Measurements from ENCODE around the gene TET1. TPM values are rescaled to one million over a fixed set of nuclear protein-coding genes. Genes with fewer than 3 reads are reported as not detected.
"Not testable (repeated sequence)": the region's sequence is repeated elsewhere in the genome, so short reads cannot be mapped to it uniquely, and the experiment has no call there.

Gene TET1
- total and polyA plus RNA-seq, 9 donors, result 5.2 to 20.6 (median 9.7) TPM

- DNase-seq; H3K4me3 ChIP-seq (ENCODE audit: low read length); H3K4me1 ChIP-seq (ENCODE audit: control insufficient read depth, insufficient read depth, low read length); H3K27me3 ChIP-seq (ENCODE audit: control insufficient read depth, insufficient read depth, low read length); H3K27ac ChIP-seq (ENCODE audit: low read length); H3K9me3 ChIP-seq (replicated peaks; ENCODE audit: control insufficient read depth, low read depth, low read length); H3K36me3 ChIP-seq (ENCODE audit: control insufficient read depth, insufficient read depth, low read length): not testable (repeated sequence)
- WGBS (ENCODE audit: insufficient coverage), result 100% methylated on average over 1 of the region's 10 CpGs
Observed at GRCh38 chr10:68632271-68632560, 72.1 kb downstream of the TET1 start.

DNA sequence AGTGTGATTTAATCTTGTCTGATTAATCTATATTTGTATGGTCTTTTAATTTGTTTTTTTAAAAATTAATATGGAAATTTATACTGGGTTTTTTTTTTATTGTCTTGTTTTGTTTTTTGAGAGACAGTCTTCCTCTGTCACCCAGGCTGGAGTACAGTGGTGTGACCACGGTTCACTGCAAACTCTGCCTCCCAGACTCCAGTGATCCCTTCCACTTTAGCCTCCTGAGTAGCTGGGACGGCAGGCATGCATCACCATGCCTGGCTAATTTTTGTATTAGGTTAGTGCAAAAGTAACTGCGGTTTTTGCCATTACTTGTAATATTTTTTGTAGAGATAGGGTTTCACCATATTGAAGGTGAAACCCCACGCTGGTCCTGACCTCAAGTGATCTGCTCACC lies 73.1 kb downstream of the TET1 start:
- DNase-seq, result no peak
- WGBS (ENCODE audit: insufficient coverage), result 100% methylated on average over 2 of the region's 4 CpGs
- H3K27me3 ChIP-seq (ENCODE audit: control insufficient read depth, insufficient read depth, low read length), result no peaks in the 10 kb centered on the region
- H3K36me3 ChIP-seq (ENCODE audit: control insufficient read depth, insufficient read depth, low read length), result peaks cover 6% of the 10 kb centered on the region
- peaks cover 4% of the 10 kb centered on the region for H3K4me1 ChIP-seq (ENCODE audit: control insufficient read depth, insufficient read depth, low read length)
- H3K27ac ChIP-seq (ENCODE audit: low read length), result no peak overlapping the region
- H3K4me3 ChIP-seq (ENCODE audit: low read length), result no peak overlapping the region
- no peaks in the 10 kb centered on the region for H3K9me3 ChIP-seq (replicated peaks; ENCODE audit: control insufficient read depth, low read depth, low read length)

GRCh38 chr10:68633816-68634466 lies 73.8 kb downstream of the TET1 start:
- H3K27me3 ChIP-seq (ENCODE audit: control insufficient read depth, insufficient read depth, low read length), result no peaks in the 10 kb centered on the region
- H3K27ac ChIP-seq (ENCODE audit: low read length), result no peak overlapping the region
- peaks cover 6% of the 10 kb centered on the region for H3K36me3 ChIP-seq (ENCODE audit: control insufficient read depth, insufficient read depth, low read length)
- no peak overlapping the region for H3K4me3 ChIP-seq (ENCODE audit: low read length)
- 84% methylated on average over 2 of the region's 4 CpGs for WGBS (ENCODE audit: insufficient coverage)
- no peaks in the 10 kb centered on the region for H3K9me3 ChIP-seq (replicated peaks; ENCODE audit: control insufficient read depth, low read depth, low read length)
- no peaks in the 10 kb centered on the region for H3K4me1 ChIP-seq (ENCODE audit: control insufficient read depth, insufficient read depth, low read length)
- DNase-seq, result no peak

DNA sequence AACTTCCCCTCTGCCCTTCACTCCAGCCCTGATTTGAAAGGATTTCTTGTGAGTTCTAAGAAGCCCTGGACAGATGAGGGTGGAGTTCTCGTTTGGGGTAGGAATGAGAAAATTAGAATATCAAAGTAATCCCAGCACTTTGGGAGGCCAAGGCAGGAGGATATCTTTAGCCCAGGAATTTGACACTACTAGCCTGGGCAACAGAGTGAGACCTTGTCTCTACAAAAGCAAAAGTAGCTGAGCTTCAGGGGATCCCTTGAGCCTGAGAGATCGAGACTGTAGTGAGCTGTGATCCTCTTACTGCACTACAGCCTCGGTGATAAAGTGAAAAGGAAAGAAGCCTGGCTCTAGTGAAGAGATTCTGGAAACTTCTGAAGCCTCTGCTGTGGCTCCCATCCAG lies 76.2 kb downstream of the TET1 start:
- H3K9me3 ChIP-seq (replicated peaks; ENCODE audit: control insufficient read depth, low read depth, low read length), result no peaks in the 10 kb centered on the region
- DNase-seq, result no peak
- H3K27ac ChIP-seq (ENCODE audit: low read length), result no peak overlapping the region
- H3K4me3 ChIP-seq (ENCODE audit: low read length), result no peak overlapping the region
- 59% methylated on average over 2 of the region's 3 CpGs for WGBS (ENCODE audit: insufficient coverage)
- no peaks in the 10 kb centered on the region for H3K27me3 ChIP-seq (ENCODE audit: control insufficient read depth, insufficient read depth, low read length)
- H3K4me1 ChIP-seq (ENCODE audit: control insufficient read depth, insufficient read depth, low read length), result no peaks in the 10 kb centered on the region
- peaks cover 11% of the 10 kb centered on the region for H3K36me3 ChIP-seq (ENCODE audit: control insufficient read depth, insufficient read depth, low read length)

- H3K4me3 ChIP-seq (ENCODE audit: low read length); H3K4me1 ChIP-seq (ENCODE audit: control insufficient read depth, insufficient read depth, low read length); DNase-seq; H3K27me3 ChIP-seq (ENCODE audit: control insufficient read depth, insufficient read depth, low read length); H3K27ac ChIP-seq (ENCODE audit: low read length); H3K9me3 ChIP-seq (replicated peaks; ENCODE audit: control insufficient read depth, low read depth, low read length): not testable (repeated sequence)
- H3K36me3 ChIP-seq (ENCODE audit: control insufficient read depth, insufficient read depth, low read length), result peaks cover 33% of the 10 kb centered on the region
- no CpG with 5 or more reads among the region's 5 CpGs for WGBS (ENCODE audit: insufficient coverage)
Observed at GRCh38 chr10:68643550-68643949, 83.4 kb downstream of the TET1 start.

- no peak overlapping the region for H3K4me3 ChIP-seq (ENCODE audit: low read length)
- H3K27ac ChIP-seq (ENCODE audit: low read length), result no peak overlapping the region
- WGBS (ENCODE audit: insufficient coverage), result no CpG with 5 or more reads among the region's 2 CpGs
- H3K4me1 ChIP-seq (ENCODE audit: control insufficient read depth, insufficient read depth, low read length), result no peaks in the 10 kb centered on the region
- DNase-seq, result no peak
- H3K9me3 ChIP-seq (replicated peaks; ENCODE audit: control insufficient read depth, low read depth, low read length), result no peaks in the 10 kb centered on the region
- no peaks in the 10 kb centered on the region for H3K27me3 ChIP-seq (ENCODE audit: control insufficient read depth, insufficient read depth, low read length)
- peaks cover 24% of the 10 kb centered on the region for H3K36me3 ChIP-seq (ENCODE audit: control insufficient read depth, insufficient read depth, low read length)
Observed at GRCh38 chr10:68647672-68648341, 87.7 kb downstream of the TET1 start.

- H3K36me3 ChIP-seq (ENCODE audit: control insufficient read depth, insufficient read depth, low read length), result peaks cover 16% of the 10 kb centered on the region
- no peak for DNase-seq
- no peak overlapping the region for H3K4me3 ChIP-seq (ENCODE audit: low read length)
- H3K27me3 ChIP-seq (ENCODE audit: control insufficient read depth, insufficient read depth, low read length), result no peaks in the 10 kb centered on the region
- no peak overlapping the region for H3K27ac ChIP-seq (ENCODE audit: low read length)
- no peaks in the 10 kb centered on the region for H3K9me3 ChIP-seq (replicated peaks; ENCODE audit: control insufficient read depth, low read depth, low read length)
- no CpG with 5 or more reads among the region's 3 CpGs for WGBS (ENCODE audit: insufficient coverage)
- no peaks in the 10 kb centered on the region for H3K4me1 ChIP-seq (ENCODE audit: control insufficient read depth, insufficient read depth, low read length)
Observed at GRCh38 chr10:68655620-68656126, 95.5 kb downstream of the TET1 start.

GRCh38 chr10:68665841-68666240 lies 105.7 kb downstream of the TET1 start:
- Histone ChIP-seq H3K4me3 (ENCODE audit: low read length) (no peak overlapping the region), H3K4me1 (ENCODE audit: control insufficient read depth, insufficient read depth, low read length) (no peaks in the 10 kb centered on the region), H3K27ac (ENCODE audit: low read length) (no peak overlapping the region), H3K9me3 (replicated peaks; ENCODE audit: control insufficient read depth, low read depth, low read length) (no peaks in the 10 kb centered on the region), H3K27me3 (ENCODE audit: control insufficient read depth, insufficient read depth, low read length) (no peaks in the 10 kb centered on the region), H3K36me3 (ENCODE audit: control insufficient read depth, insufficient read depth, low read length) (peaks cover 18% of the 10 kb centered on the region)
- no peak for DNase-seq
- WGBS (ENCODE audit: insufficient coverage), result no CpG with 5 or more reads among the region's 2 CpGs

- H3K36me3 ChIP-seq (ENCODE audit: control insufficient read depth, insufficient read depth, low read length), result peaks cover 18% of the 10 kb centered on the region
- no CpG with 5 or more reads among the region's 5 CpGs for WGBS (ENCODE audit: insufficient coverage)
- no peak for DNase-seq
- H3K27me3 ChIP-seq (ENCODE audit: control insufficient read depth, insufficient read depth, low read length), result no peaks in the 10 kb centered on the region
- no peak overlapping the region for H3K27ac ChIP-seq (ENCODE audit: low read length)
- H3K4me3 ChIP-seq (ENCODE audit: low read length), result no peak overlapping the region
- no peaks in the 10 kb centered on the region for H3K4me1 ChIP-seq (ENCODE audit: control insufficient read depth, insufficient read depth, low read length)
- no peaks in the 10 kb centered on the region for H3K9me3 ChIP-seq (replicated peaks; ENCODE audit: control insufficient read depth, low read depth, low read length)
Observed at GRCh38 chr10:68666280-68666760, 106.2 kb downstream of the TET1 start.

- H3K27me3 ChIP-seq (ENCODE audit: control insufficient read depth, insufficient read depth, low read length), result no peaks in the 10 kb centered on the region
- H3K9me3 ChIP-seq (replicated peaks; ENCODE audit: control insufficient read depth, low read depth, low read length), result peaks cover 2% of the 10 kb centered on the region
- WGBS (ENCODE audit: insufficient coverage), result 100% methylated on average over 1 of the region's 5 CpGs
- no peak for DNase-seq
- H3K36me3 ChIP-seq (ENCODE audit: control insufficient read depth, insufficient read depth, low read length), result peaks cover 16% of the 10 kb centered on the region
- H3K4me3 ChIP-seq (ENCODE audit: low read length), result no peak overlapping the region
- no peaks in the 10 kb centered on the region for H3K4me1 ChIP-seq (ENCODE audit: control insufficient read depth, insufficient read depth, low read length)
- H3K27ac ChIP-seq (ENCODE audit: low read length), result no peak overlapping the region
Observed at GRCh38 chr10:68668231-68668630, 108.1 kb downstream of the TET1 start.
